ENCODE results near the gene STX16.

Gene STX16

GRCh38 chr20:58657262-58657661 lies 6.2 kb downstream of the STX16 start:
- no peak for TF ChIP-seq ZFX (IDR thresholded peaks at IDR 0.05; ENCODE audit: borderline replicate concordance)
- TF ChIP-seq CTCF (IDR thresholded peaks at IDR 0.05), result no peak
- no peak overlapping the region for H3K27ac ChIP-seq

- TF ChIP-seq CTCF (IDR thresholded peaks at IDR 0.05) (no peak), ZFX (IDR thresholded peaks at IDR 0.05; ENCODE audit: borderline replicate concordance) (no peak)
Observed at GRCh38 chr20:58657986-58658385, 6.9 kb downstream of the STX16 start.

GRCh38 chr20:58658760-58659159 lies 7.7 kb downstream of the STX16 start:
- no peak overlapping the region for H3K27ac ChIP-seq
- no peak for TF ChIP-seq ZFX (IDR thresholded peaks at IDR 0.05; ENCODE audit: borderline replicate concordance)

More at GRCh38 chr20:58657986-58658385, 6.9 kb downstream of the STX16 start:
- no peak overlapping the region for H3K27ac ChIP-seq

- TF ChIP-seq ZFX (IDR thresholded peaks at IDR 0.05; ENCODE audit: borderline replicate concordance), result no peak
- no peak for TF ChIP-seq CTCF (IDR thresholded peaks at IDR 0.05)
- no peak overlapping the region for H3K27ac ChIP-seq
Observed at GRCh38 chr20:58659841-58660240, 8.8 kb downstream of the STX16 start.

- no peak overlapping the region for H3K27ac ChIP-seq
Observed at GRCh38 chr20:58660855-58661597, 9.9 kb downstream of the STX16 start.

GRCh38 chr20:58661598-58662473 lies 10.8 kb downstream of the STX16 start:
- TF ChIP-seq CTCF (IDR thresholded peaks at IDR 0.05) (no peak), ZFX (IDR thresholded peaks at IDR 0.05; ENCODE audit: borderline replicate concordance) (no peak)
- no peak overlapping the region for H3K27ac ChIP-seq

More at GRCh38 chr20:58660855-58661597, 9.9 kb downstream of the STX16 start:
- TF ChIP-seq ZFX (IDR thresholded peaks at IDR 0.05; ENCODE audit: borderline replicate concordance) (no peak), CTCF (IDR thresholded peaks at IDR 0.05) (no peak)

GRCh38 chr20:58664331-58664730 lies 13.2 kb downstream of the STX16 start:
- H3K27ac ChIP-seq, result no peak overlapping the region
- no peak for TF ChIP-seq ZFX (IDR thresholded peaks at IDR 0.05; ENCODE audit: borderline replicate concordance)
- TF ChIP-seq CTCF (IDR thresholded peaks at IDR 0.05), result no peak

Measured in 22Rv1 (cell line).